Right atrium auricular region (tissue), 2 donors: ENCODE data around the gene SMCO1. TPM values are rescaled to one million over a fixed set of nuclear protein-coding genes. Genes with fewer than 3 reads are reported as not detected.
"Not testable (repeated sequence)": the region's sequence is repeated elsewhere in the genome, so short reads cannot be mapped to it uniquely, and the experiment has no call there.

Experiments
- DNase-seq: peaks from one replicate; pipeline ENCODE4 v3.0.0-alpha.2; 2019; ENCODE audit warnings: low spot score
- H3K27ac ChIP-seq, 2 donors: fragments of 200-600 bp; sonication (generic); 1 replicate in 1 of 2; 2 replicates in 1 of 2; pipeline ENCODE4 v1.5.1; 2016 to 2019
- H3K27me3 ChIP-seq, 2 donors: fragments of 200-600 bp; sonication (generic); one replicate each; pipeline versions ENCODE4 v1.5.1 to v1.6.0; 2017 to 2019
- H3K36me3 ChIP-seq: fragments of 200-600 bp; sonication (generic); one replicate; pipeline ENCODE4 v1.5.1; 2016
- H3K4me1 ChIP-seq, 2 donors: fragments of 200-600 bp; sonication (generic); one replicate each; pipeline versions ENCODE4 v1.5.1 to v1.6.0; 2017 to 2019
- H3K4me3 ChIP-seq, 2 donors: fragments of 200-600 bp; sonication (generic); 1 replicate in 1 of 2; 2 replicates in 1 of 2; pipeline ENCODE4 v1.5.1; 2017 to 2019; ENCODE audit warnings: mild to moderate bottlenecking in 1 of 2, moderate library complexity in 1 of 2
- H3K9me3 ChIP-seq, 2 donors: fragments of 200-600 bp; sonication (generic); one replicate each; pipeline ENCODE4 v1.5.1; 2019
- CTCF ChIP-seq, 2 donors: fragments of 200-600 bp; sonication (generic); IDR thresholded peaks; one replicate each; pipeline ENCODE4 v1.5.1; 2019; ENCODE audit warnings: antibody characterized with exemption in 2 of 2
- total RNA-seq, 2 donors: library from RNA; depleted of rRNA; stranded (reverse); fragments of >200 nt; gene quantifications; one replicate each; pipeline ENCODE4 v1.1.0, GENCODE V29; 2016

The SMCO1 gene
- total RNA-seq, 2 donors from 2014 or later, result 3.6 to 42.3 TPM

DNA sequence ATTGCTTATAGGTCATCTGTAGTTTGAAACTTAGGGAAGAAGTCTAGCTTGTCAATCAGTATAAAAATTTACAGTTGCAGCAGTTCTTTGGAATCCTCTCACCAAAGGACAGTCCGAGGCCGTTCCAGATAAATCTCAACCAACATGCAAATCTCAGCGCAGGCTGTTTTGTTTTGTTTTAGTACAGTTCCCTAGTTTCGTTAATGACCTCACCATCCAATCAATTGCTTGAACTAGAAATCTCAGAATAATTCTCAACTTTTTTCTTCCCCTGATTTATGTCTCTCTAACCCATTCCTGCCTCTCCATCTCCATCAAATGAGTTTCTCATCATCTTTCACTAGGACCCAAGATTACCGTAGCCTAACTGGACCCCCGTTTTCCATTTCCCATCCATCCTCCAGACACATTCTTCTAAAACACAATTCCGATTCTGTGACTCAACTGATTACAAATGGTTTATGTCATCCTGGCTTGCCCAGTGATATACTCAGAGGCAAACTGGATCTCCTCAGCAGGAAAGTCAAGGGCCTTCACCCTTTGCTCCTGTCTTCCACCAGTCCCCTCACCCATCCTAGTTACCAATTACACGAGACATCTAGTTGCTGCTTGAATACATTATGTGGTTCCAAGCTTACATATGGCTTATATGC lies 1.3 kb downstream of the SMCO1 start:
- no peaks in the 10 kb centered on the region for H3K36me3 ChIP-seq
- no peak overlapping the region for H3K4me3 ChIP-seq
- no peak for TF ChIP-seq CTCF (IDR thresholded peaks at IDR 0.05)
- H3K9me3 ChIP-seq, result peaks cover 0 to 9% of the 10 kb centered on the region in 2 donors
- no peak for DNase-seq
- H3K4me1 ChIP-seq, result no peaks in the 10 kb centered on the region
- peak overlapping the region; percentile 72 to 83 for H3K27ac ChIP-seq
- no peaks in the 10 kb centered on the region for H3K27me3 ChIP-seq

DNA sequence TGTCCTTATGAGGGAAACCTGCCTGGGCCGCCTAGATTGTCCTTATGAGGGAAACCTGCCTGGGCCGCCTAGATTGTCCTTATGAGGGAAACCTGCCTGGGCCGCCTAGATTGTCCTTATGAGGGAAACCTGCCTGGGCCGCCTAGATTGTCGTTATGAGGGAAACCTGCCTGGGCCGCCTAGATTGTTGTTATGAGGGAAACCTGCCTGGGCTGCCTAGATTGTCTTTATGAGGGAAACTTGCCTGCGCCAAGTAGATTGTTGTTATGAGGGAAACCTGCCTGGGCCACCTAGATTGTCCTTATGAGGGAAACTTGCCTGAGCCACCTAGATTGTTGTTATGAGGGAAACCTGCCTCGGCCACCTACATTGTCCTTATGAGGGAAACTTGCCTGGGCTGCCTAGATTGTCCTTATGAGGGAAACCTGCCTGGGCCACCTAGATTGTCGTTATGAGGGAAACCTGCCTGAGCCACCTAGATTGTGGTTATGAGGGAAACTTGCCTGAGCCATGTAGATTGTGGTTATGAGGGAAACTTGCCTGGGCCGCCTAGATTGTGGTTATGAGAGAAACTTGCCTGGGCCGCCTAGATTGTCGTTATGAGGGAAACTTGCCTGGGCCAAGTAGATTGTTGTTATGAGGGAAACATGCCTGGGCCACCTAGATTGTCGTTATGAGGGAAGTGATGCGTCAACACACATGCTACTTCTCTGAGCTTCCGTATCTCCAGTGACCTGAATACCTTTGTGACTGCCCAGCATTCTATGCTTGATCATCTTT lies 3.3 kb downstream of the SMCO1 start:
- not testable (repeated sequence) for H3K27me3 ChIP-seq, H3K4me3 ChIP-seq, H3K4me1 ChIP-seq, H3K36me3 ChIP-seq, H3K9me3 ChIP-seq, DNase-seq, H3K27ac ChIP-seq

GRCh38 chr3:196511108-196511507 lies 4.0 kb downstream of the SMCO1 start:
- not testable (repeated sequence) for H3K36me3 ChIP-seq, H3K27me3 ChIP-seq, H3K4me1 ChIP-seq, DNase-seq, H3K27ac ChIP-seq, H3K4me3 ChIP-seq, H3K9me3 ChIP-seq

GRCh38 chr3:196506687-196507086 lies 8.5 kb downstream of the SMCO1 start:
- no peak for DNase-seq
- Histone ChIP-seq H3K36me3 (no peaks in the 10 kb centered on the region), H3K27ac (no peak overlapping the region), H3K27me3 (no peaks in the 10 kb centered on the region), H3K9me3 (peaks cover 0 to 9% of the 10 kb centered on the region in 2 donors), H3K4me3 (no peak overlapping the region), H3K4me1 (peaks cover 0 to 6% of the 10 kb centered on the region in 2 donors)
- no peak for TF ChIP-seq CTCF (IDR thresholded peaks at IDR 0.05)

GRCh38 chr3:196504556-196504955 lies 10.6 kb downstream of the SMCO1 start:
- Histone ChIP-seq H3K27me3 (no peaks in the 10 kb centered on the region), H3K4me3 (no peak overlapping the region), H3K4me1 (peaks cover 0 to 27% of the 10 kb centered on the region in 2 donors), H3K27ac (peak overlapping the region; percentile 95 to 99), H3K36me3 (no peaks in the 10 kb centered on the region), H3K9me3 (peaks cover 0 to 9% of the 10 kb centered on the region in 2 donors)
- no peak for TF ChIP-seq CTCF (IDR thresholded peaks at IDR 0.05)
- DNase-seq, result no peak

DNA sequence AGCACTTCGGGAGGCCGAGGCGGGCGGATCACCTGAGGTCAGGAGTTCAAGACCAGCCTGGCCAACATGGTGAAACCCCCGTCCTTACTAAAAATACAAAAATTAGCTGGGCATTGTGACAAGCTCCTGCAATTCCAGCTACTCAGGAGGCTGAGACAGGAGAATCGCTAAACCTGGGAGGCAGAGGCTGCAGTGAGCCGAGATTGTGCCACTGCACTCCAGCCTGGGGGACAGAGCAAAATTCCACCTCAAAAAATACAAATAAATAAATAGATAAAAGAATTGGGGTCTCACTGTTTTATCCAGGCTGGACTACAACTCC lies 11.1 kb downstream of the SMCO1 start:
- Histone ChIP-seq H3K27ac (peak overlapping the region; percentile 95 to 99), H3K4me1 (peaks cover 0 to 28% of the 10 kb centered on the region in 2 donors), H3K4me3 (peak overlapping the region; percentile 68 to 97)
- H3K36me3 ChIP-seq, H3K9me3 ChIP-seq, DNase-seq, H3K27me3 ChIP-seq: not testable (repeated sequence)

GRCh38 chr3:196503196-196504076 lies 11.7 kb downstream of the SMCO1 start, which contains the start of gene RNF168:
TSS of gene RNF168 (minus strand) at chr3:196503768. CDS start at chr3:196503173, 595 bp downstream.
- peak within 1 kb of the TSS; percentile 95 to 99 for H3K27ac ChIP-seq
- H3K4me1 ChIP-seq, result peaks cover 0 to 28% of the 10 kb centered on the region in 2 donors
- no peaks in the 10 kb centered on the region for H3K27me3 ChIP-seq
- peak; percentile 91 for DNase-seq
- H3K4me3 ChIP-seq, result peak within 1 kb of the TSS; percentile 68 to 97
- no peak for TF ChIP-seq CTCF (IDR thresholded peaks at IDR 0.05)
- no peaks in the 10 kb centered on the region for H3K36me3 ChIP-seq
- H3K9me3 ChIP-seq, result peaks cover 0 to 9% of the 10 kb centered on the region in 2 donors
